Transverse colon (tissue), 4 donors: ENCODE measurements around the gene RCAN3.
"Not testable (repeated sequence)": the region's sequence is repeated elsewhere in the genome, so short reads cannot be mapped to it uniquely, and the experiment has no call there.

Experiments used
- EP300 ChIP-seq: sonication (generic); formaldehyde crosslinking; IDR thresholded peaks from one replicate; pipeline ENCODE4 v1.6.1; 2017; ENCODE audit warnings: antibody characterized with exemption, low read depth
- POLR2AphosphoS5 ChIP-seq, 3 donors: sonication (generic); formaldehyde crosslinking; IDR thresholded peaks; one replicate each; pipeline ENCODE4 v1.6.1; 2016; ENCODE audit warnings: antibody characterized with exemption in 3 of 3
- TF ChIP-seq, protein P1 (sequence below), 5 experiments: fragments of 200-600 bp in 3 of 5; fragments of 450-650 bp in 2 of 5; sonication (generic) in 3 of 5; IDR thresholded peaks; 1 replicate in 2 of 5; 2 replicates in 3 of 5; pipeline ENCODE4 v1.5.1; 2016 to 2017; ENCODE audit warnings: antibody characterized with exemption in 5 of 5, inconsistent platforms in 3 of 5, mild to moderate bottlenecking in 2 of 5, moderate library complexity in 1 of 5

GRCh38 chr1:24492935-24493334 is 9.7 kb upstream of the RCAN3 start:
- TF ChIP-seq, protein P1, sequence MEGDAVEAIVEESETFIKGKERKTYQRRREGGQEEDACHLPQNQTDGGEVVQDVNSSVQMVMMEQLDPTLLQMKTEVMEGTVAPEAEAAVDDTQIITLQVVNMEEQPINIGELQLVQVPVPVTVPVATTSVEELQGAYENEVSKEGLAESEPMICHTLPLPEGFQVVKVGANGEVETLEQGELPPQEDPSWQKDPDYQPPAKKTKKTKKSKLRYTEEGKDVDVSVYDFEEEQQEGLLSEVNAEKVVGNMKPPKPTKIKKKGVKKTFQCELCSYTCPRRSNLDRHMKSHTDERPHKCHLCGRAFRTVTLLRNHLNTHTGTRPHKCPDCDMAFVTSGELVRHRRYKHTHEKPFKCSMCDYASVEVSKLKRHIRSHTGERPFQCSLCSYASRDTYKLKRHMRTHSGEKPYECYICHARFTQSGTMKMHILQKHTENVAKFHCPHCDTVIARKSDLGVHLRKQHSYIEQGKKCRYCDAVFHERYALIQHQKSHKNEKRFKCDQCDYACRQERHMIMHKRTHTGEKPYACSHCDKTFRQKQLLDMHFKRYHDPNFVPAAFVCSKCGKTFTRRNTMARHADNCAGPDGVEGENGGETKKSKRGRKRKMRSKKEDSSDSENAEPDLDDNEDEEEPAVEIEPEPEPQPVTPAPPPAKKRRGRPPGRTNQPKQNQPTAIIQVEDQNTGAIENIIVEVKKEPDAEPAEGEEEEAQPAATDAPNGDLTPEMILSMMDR (IDR thresholded peaks at IDR 0.05), result not testable (repeated sequence)
- TF ChIP-seq POLR2AphosphoS5 (IDR thresholded peaks at IDR 0.05); EP300: not testable (repeated sequence)
